ENCODE data around the gene MFSD2B. TPM values are rescaled to one million over a fixed set of nuclear protein-coding genes. Genes with fewer than 3 reads are reported as not detected.
"Not testable (repeated sequence)": the region's sequence is repeated elsewhere in the genome, so short reads cannot be mapped to it uniquely, and the experiment has no call there.

The MFSD2B gene
- 1 to 10 TPM; 3.4 to 4.5 (median 3.7) TPM for polyA plus RNA-seq (ENCODE audit: insufficient read length in 3 of 3)
- long read RNA-seq, donor 1 = 0 reads
- long read RNA-seq, donor 2 = 0 reads
- long read RNA-seq, donor 3, partial matches to known transcripts = 6 of 6 reads
- long read RNA-seq, donor 3, other reads (novel, unspliced or antisense) = 0 of 6 reads
- long read RNA-seq, donor 4, partial matches to known transcripts = 8 of 8 reads
- long read RNA-seq, donor 4, other reads (novel, unspliced or antisense) = 0 of 8 reads
- long read RNA-seq, donor 5, partial matches to known transcripts = 301 of 317 reads
- long read RNA-seq, donor 5, other reads (novel, unspliced or antisense) = 16 of 317 reads
- long read RNA-seq, donor 6, partial matches to known transcripts = 5 of 5 reads
- long read RNA-seq, donor 6, other reads (novel, unspliced or antisense) = 0 of 5 reads
- long read RNA-seq, donor 7, partial matches to known transcripts = 22 of 22 reads
- long read RNA-seq, donor 7, other reads (novel, unspliced or antisense) = 0 of 22 reads
- long read RNA-seq, donor 8 = 0 reads
- long read RNA-seq, donor 9 = 0 reads
- long read RNA-seq, donor 10, partial matches to known transcripts = 8 of 8 reads
- long read RNA-seq, donor 10, other reads (novel, unspliced or antisense) = 0 of 8 reads
- long read RNA-seq, donor 11 = 0 reads
- long read RNA-seq, donor 12 = 0 reads
- long read RNA-seq, donor 13 = 0 reads
- long read RNA-seq, donor 14 = 0 reads
- long read RNA-seq, donor 15 = 0 reads
- long read RNA-seq, donor 16 = 0 reads

DNA sequence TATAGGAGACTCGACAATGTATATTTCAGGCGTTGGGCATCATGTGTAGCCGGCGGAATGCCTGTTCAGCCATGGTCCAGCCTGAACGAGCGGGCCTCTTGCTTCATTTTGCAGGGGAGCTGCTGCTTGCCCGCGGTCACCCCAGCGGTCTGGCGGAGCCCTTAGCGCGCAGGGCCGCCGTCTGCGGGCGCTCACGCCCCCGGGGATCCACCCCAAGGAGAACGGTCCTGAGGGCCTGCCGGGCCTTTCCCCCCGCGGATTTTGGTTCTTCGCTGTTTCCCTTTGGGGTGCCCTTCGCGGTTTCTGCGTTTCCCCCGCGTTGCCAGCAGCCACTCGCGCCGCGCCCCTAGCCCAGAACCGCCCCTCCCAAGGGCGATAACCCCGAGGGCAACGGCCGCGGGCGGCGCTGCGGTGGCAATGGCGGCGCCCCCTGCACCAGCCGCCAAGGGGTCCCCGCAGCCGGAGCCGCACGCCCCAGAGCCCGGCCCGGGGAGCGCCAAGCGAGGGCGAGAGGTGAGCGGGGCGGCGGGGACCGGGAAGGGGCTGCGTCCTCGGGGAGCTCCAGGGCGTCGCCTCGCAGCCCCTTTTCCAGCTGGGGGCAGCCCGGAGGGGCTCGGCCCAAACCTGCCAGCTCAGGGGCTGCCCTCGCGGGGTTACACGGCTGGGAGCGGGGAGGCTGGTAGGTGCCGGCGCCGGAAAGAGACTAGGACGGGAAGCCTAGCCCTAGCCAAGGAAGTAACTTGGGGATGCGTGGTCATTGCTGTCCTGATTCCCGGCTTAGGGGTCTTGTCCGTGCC lies at the start of gene MFSD2B:
TSS of gene MFSD2B (plus strand) at position 406 of the 797 bp plus-strand sequence. CDS start at position 418, 12 bp downstream.
- no peak for DNase-seq

DNA sequence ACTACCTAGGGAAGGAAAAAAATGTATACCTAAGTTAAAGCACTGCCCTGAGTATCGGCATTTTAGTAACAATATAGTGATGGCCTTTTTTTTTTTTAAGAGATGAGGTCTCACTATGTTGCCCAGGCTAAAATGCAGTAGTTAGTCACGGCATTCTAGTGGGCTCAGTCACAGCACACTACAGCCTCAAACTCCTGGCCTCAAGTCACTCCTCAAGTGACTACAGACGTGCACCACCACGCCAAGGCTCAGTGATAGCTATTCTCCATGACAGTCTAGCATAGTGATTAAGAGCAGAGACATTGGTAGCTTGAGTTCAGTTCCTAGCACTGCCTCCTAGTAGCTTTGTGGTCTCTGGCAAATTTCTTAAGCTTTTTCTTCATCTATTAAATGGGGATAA lies 42.0 kb upstream of the MFSD2B start:
- DNase-seq = no peak

- DNase-seq = no peak
These were observed 33.0 kb upstream of the MFSD2B start for GRCh38 chr2:23976883-23977282.

- DNase-seq = no peak
These were observed 21.5 kb upstream of the MFSD2B start for GRCh38 chr2:23988371-23988770.

GRCh38 chr2:23992931-23993330 lies 17.0 kb upstream of the MFSD2B start:
- no peak for DNase-seq

DNA sequence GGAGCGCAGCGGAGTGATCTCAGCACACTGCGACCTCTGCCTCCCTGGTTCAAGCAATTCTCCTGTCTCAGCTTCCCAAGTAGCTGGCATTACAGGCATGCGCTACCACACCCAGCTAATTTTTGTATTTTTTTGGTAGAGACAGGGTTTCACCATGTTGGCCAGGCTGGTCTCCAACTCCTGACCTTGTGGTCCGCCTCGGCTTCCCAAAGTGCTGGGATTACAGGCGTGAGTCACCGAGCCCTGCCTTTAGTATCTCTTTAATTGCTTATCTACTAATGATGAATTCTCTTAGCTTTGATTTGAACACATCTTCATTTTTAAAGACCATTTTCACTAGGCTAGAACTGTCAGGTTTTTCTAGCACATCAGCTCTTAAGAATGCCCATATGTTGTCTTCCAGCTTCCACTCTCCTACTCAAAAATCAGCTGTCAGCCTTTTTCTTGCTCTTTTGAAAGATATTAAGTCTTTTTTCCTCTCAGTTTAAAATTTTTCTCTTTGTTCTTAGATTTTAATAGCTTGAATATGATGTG lies 16.1 kb upstream of the MFSD2B start:
- DNase-seq = no peak

DNA sequence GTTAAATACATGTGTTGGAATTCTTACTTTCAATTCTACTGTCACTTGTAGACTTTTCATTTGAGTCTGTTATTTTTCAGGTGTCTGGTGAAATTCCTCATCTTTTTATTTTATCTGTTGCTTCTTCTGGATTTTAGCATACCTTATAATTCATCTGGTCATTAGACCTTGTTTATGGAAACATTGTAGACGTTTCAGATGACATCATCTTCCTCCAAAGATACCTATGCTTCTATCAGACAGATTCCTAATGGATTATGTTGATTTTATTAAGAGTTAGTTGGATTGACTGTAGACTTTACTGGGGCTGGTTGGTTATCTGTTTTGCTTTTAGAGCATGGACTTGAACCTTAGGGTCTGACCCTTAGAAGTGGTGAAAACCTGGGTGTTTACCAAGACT lies 15.3 kb upstream of the MFSD2B start:
- no peak for DNase-seq

- no peak for DNase-seq
These were observed 2.2 kb upstream of the MFSD2B start for GRCh38 chr2:24007693-24008092.

- no peak for DNase-seq
These were observed 1.1 kb upstream of the MFSD2B start for GRCh38 chr2:24008672-24009366.

- no peak for DNase-seq
These were observed 562 bp upstream of the MFSD2B start for GRCh38 chr2:24009367-24009679.

DNA sequence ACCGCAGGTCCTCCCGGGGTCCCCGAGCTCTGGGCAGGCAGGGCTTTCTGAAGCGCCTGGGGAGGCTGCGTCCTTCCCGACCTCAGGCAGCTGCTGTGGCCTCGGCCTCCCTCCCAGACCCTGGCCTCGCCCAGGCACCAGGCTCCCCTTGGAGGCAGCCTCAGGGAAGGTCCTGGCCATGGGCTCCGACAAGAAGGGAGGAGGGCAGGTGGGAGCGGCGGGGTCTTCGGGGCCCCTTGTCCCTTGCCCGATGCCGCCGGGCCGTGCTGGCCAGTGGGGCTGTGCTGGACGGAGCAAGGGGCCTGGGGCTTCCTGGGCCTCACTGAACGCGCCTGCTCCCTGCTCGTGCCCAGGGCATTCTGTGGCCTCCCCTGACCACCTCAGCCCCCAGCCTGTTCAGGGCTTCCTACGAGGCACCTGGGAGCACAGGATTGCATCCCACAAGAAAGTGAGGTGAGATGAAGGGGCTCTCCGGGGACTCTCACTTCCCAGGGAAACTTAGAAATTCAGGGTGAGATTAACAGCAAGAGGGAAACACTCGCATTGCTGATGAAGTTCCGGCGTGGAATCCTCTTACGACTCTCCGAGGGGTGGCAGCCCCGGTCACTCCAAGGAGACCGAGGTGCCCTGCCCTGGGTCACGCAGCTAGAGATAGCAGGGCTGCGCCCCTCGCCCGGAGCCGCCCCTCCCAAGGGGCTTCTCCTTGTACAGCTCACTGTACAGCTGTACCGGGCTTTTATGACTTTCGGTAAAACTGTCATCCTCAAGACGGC lies 778 bp downstream of the MFSD2B start:
- DNase-seq = no peak

- no peak for DNase-seq
These were observed 1.6 kb downstream of the MFSD2B start for GRCh38 chr2:24011250-24012104.

- no peak for DNase-seq
These were observed 2.8 kb downstream of the MFSD2B start for GRCh38 chr2:24012521-24013188.

DNA sequence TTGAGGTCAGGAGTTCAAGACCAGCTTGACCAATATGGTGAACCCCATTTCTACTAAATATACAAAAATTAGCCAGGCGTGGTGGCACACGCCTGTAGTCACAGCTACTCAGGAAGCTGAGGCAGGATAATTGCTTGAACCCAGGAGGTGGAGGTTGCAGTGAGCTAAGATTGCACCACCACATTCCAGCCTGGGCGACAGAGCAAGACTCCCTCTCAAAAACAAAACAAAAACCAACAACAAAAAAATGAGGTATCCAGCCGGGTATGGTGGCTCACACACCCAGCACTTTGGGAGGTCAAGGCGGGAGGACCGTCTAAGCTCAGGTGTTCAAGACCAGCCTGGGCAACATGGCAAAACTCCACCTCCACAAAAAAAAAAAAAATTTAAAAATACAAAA lies 5.0 kb downstream of the MFSD2B start:
- not testable (repeated sequence) for DNase-seq

DNA sequence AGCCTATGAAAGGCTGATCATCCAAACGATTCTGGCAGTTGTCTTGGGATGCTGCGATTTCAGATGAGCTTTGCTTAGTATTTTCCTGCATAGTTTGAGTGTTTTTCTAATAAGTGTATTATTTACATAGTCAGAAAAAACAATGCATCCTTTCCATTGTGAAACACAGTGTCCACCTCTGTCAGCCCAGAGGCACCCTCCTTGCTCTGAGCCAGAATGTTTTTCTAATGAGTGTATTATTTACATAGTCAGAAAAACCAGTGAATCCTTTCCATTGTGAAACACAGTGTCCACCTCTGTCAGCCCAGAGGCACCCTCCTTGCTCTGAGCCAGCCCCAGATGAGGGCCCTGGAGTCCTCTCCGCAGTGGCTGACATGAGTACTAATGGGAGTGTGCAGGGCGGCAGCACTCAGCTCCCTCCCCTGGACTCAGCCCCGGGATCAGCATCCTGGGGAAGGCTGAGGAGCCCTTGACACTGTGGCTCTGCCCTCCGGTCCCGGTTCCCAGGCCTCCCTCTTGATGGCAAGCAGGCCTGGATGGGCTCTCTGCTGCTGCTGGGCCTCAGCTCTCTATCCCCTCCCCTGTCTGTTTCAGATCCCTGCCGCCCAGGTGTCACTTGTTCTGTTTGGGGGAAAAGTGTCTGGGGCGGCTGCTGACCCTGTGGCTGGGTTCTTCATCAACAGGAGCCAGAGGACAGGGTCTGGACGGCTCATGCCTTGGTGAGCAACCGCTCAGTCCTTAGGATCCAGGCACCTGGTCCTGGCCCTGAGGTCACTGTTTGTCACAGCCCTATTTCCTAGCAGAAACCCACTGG lies 5.9 kb downstream of the MFSD2B start:
- DNase-seq = no peak

DNA sequence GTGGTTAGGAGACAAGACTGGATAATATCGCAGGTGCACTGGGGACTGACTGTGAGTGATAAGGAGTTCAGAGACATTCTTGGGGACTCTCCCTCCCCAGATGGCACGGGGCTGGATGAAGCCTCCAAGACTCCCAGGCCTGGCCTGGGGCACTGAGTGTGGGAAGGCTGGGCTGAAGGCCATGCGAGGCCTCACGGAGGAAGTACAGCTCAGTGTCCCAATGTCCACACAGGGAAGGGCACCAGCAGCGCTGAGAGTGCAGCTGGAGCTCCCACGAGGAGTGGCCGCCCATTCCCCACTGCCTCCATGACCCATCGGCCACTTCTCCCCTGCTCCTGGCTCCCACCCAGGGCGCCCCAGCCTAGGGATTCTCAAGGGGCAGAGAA lies 6.5 kb downstream of the MFSD2B start:
- no peak for DNase-seq

- no peak for DNase-seq
These were observed 7.2 kb downstream of the MFSD2B start for GRCh38 chr2:24016853-24017703.
